AG10803 (cell line): ENCODE data around the gene EME1.

ENCODE experiments used
- DNase-seq: peaks from one replicate; pipeline ENCODE4 v3.0.0; 2010; ENCODE audit warnings: low read depth
- H3K4me3 ChIP-seq: 2 replicates; pipeline ENCODE4 v1.5.1; 2011; ENCODE audit warnings: mild to moderate bottlenecking, low read length, control low read depth
- CTCF ChIP-seq: conservative IDR thresholded peaks from 2 replicates; pipeline ENCODE4 v1.5.1; 2011; ENCODE audit warnings: mild to moderate bottlenecking, low read length, control low read depth, inconsistent platforms

Gene EME1

GRCh38 chr17:50373705-50374104, 676 bp downstream of the EME1 start:
- DNase-seq: no peak
- H3K4me3 ChIP-seq: peak overlapping the region; percentile 83
- TF ChIP-seq CTCF: no peak

GRCh38 chr17:50375858-50376538, 3.0 kb downstream of the EME1 start:
- no peak overlapping the region for H3K4me3 ChIP-seq
- no peak for TF ChIP-seq CTCF
- no peak for DNase-seq

GRCh38 chr17:50379351-50380132, 6.5 kb downstream of the EME1 start:
- DNase-seq: no peak
- TF ChIP-seq CTCF: no peak

DNA sequence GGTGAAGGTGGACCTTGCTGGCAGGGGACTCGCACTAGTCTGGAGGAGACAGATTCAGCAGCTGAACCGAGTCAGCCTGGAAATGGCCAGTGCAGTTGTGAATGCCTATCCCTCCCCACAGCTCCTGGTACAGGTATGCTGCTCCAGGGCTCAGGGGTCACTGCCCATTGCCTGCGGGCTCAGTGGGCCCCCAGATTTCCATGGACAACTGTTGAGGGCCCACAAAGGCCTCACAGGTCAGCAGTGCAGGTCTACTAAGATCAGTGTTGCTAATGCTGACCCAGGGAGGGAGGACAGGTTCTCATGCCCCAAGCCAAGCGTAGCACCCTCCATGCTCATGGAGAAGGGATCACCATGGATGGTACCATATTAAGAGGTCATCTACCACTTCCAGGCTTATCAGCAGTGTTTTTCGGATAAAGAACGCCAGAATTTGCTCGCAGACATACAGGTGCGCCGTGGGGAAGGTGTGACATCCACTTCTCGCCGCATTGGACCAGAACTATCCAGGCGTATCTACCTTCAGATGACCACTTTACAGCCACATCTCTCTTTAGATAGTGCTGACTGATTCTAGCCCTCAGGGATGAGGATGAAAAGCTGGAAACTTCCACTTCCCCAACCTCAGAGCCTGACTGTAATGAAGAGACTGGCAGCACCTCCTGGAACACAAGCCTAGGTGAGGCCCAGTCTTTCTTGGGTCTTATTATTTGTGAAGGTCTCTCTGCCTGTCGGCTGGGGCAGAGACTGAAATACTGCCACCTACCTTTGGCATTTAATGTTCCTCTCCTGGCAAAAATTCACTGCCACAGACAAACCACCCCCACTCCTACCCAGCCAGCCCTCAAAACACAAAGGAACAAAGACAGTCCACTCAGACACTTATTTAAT, 7.6 kb downstream of the EME1 start:
- DNase-seq: no peak
- TF ChIP-seq CTCF: peak; percentile 8; the same call in 1 of the 2 replicates

More at GRCh38 chr17:50379351-50380132, 6.5 kb downstream of the EME1 start:
- H3K4me3 ChIP-seq: no peak overlapping the region

GRCh38 chr17:50381260-50381815, 8.3 kb downstream of the EME1 start:
- no peak for TF ChIP-seq CTCF
- no peak for DNase-seq

More for the DNA sequence above, 7.6 kb downstream of the EME1 start:
- no peak overlapping the region for H3K4me3 ChIP-seq

GRCh38 chr17:50381920-50382319, 8.9 kb downstream of the EME1 start:
- H3K4me3 ChIP-seq: no peak overlapping the region
- DNase-seq: peak; percentile 35
- TF ChIP-seq CTCF: no peak

More at GRCh38 chr17:50381260-50381815, 8.3 kb downstream of the EME1 start:
- no peak overlapping the region for H3K4me3 ChIP-seq
